HG03342 (cell line): ENCODE results near the gene PPARA.

Source experiments
- ATAC-seq: cut with Tn5 transposase; IDR thresholded peaks from one replicate; pipeline ENCODE4 v1.9.1; 2021; ENCODE audit warnings: mild to moderate bottlenecking, moderate library complexity; ENCODE audit not compliant: unreplicated experiment

The PPARA gene

GRCh38 chr22:46269564-46269963 lies 119.2 kb downstream of the PPARA start:
- no peak for ATAC-seq

- ATAC-seq: no peak
Measured at GRCh38 chr22:46272196-46272595, 121.9 kb downstream of the PPARA start.

- no peak for ATAC-seq
Measured at GRCh38 chr22:46272762-46273431, 122.6 kb downstream of the PPARA start.

GRCh38 chr22:46273432-46274148 lies 123.3 kb downstream of the PPARA start:
- ATAC-seq: no peak

GRCh38 chr22:46274381-46274780 lies 124.1 kb downstream of the PPARA start:
- no peak for ATAC-seq

- no peak for ATAC-seq
Measured at GRCh38 chr22:46275455-46276122, 125.3 kb downstream of the PPARA start.

GRCh38 chr22:46276563-46276962 lies 126.2 kb downstream of the PPARA start:
- ATAC-seq: no peak

- no peak for ATAC-seq
Measured at GRCh38 chr22:46278656-46279645, 128.6 kb downstream of the PPARA start.

GRCh38 chr22:46280063-46280817 lies 129.9 kb downstream of the PPARA start:
- ATAC-seq: no peak

- no peak for ATAC-seq
Measured at GRCh38 chr22:46280999-46281623, 130.8 kb downstream of the PPARA start.

- ATAC-seq: no peak
Measured at GRCh38 chr22:46281866-46282678, 131.7 kb downstream of the PPARA start.

- ATAC-seq: no peak
Measured at GRCh38 chr22:46286006-46286405, 135.7 kb downstream of the PPARA start.

- ATAC-seq: no peak
Measured at GRCh38 chr22:46286941-46287872, 136.9 kb downstream of the PPARA start.

GRCh38 chr22:46287873-46288751 lies 137.8 kb downstream of the PPARA start:
- peak; percentile 65 for ATAC-seq

- ATAC-seq: no peak
Measured at GRCh38 chr22:46288846-46289243, 138.5 kb downstream of the PPARA start.

- no peak for ATAC-seq
Measured at GRCh38 chr22:46289244-46289891, 139.0 kb downstream of the PPARA start.
